ENCODE results near the gene DVL2.
A peak's percentile ranks its signal among the peaks of the same experiment; 100 is the strongest.

Gene DVL2

DNA sequence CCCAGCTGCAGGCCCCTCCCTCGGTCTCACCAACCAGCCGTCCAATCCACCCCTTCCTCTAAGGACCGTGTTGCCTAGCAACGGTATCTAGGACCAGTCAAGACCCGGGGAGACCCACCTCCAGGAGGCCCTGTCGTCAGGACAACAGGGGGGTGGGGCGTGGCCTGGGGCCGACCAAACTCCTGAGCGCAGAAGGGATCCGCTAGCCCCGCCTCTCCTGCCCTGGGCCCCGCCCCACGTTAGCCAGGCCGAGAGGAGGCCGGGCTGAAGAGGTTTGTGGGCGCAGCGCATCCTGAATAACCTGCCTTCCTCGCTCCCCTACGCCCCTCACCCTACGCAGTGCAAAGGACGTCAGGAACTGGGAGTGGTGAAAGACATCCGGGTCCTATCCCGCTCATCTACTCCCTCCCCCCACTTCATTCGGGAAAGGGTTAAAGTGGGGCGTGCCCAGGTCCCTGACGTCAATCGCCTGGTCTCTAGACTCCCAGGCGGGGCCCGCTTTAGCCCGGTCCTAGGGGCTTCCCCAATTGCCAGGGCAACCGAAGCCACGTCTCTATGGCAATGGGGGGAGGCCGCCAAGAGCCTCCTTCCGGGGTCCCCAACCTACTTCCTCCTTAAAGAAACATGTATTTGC, 29.4 kb downstream of the DVL2 start:
- TF ChIP-seq, protein P1, sequence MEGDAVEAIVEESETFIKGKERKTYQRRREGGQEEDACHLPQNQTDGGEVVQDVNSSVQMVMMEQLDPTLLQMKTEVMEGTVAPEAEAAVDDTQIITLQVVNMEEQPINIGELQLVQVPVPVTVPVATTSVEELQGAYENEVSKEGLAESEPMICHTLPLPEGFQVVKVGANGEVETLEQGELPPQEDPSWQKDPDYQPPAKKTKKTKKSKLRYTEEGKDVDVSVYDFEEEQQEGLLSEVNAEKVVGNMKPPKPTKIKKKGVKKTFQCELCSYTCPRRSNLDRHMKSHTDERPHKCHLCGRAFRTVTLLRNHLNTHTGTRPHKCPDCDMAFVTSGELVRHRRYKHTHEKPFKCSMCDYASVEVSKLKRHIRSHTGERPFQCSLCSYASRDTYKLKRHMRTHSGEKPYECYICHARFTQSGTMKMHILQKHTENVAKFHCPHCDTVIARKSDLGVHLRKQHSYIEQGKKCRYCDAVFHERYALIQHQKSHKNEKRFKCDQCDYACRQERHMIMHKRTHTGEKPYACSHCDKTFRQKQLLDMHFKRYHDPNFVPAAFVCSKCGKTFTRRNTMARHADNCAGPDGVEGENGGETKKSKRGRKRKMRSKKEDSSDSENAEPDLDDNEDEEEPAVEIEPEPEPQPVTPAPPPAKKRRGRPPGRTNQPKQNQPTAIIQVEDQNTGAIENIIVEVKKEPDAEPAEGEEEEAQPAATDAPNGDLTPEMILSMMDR (IDR thresholded peaks at IDR 0.05): no peak
- peak overlapping the region; percentile 76 for H3K4me3 ChIP-seq
- peak; percentile 91 for DNase-seq (ENCODE audit: low spot score)
- peak overlapping the region; percentile 57 to 70 for H3K27ac ChIP-seq

DNA sequence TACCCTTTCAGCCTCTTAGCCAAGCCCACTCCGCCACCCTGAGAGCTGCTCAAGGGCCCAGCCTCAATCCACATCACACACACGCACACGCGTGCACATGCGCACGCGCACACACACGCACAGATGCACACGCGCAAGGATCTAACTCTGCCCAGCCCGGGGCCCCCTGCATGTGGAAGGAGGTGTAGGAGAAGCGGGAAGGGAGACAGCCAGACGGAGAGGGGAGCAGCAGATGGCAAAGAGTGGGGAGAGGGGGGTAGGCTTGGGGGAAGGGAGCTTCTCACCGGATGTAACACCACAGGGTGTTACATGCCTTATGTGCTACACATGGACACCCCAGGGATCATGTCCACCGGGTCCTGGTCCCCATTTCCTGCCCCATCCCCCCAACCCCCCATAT, 30.0 kb downstream of the DVL2 start:
- Histone ChIP-seq H3K4me3 (peak overlapping the region; percentile 76), H3K27ac (peak overlapping the region; percentile 57 to 70)
- no peak for DNase-seq (ENCODE audit: low spot score)
- TF ChIP-seq, protein P1 (IDR thresholded peaks at IDR 0.05): no peak

DNA sequence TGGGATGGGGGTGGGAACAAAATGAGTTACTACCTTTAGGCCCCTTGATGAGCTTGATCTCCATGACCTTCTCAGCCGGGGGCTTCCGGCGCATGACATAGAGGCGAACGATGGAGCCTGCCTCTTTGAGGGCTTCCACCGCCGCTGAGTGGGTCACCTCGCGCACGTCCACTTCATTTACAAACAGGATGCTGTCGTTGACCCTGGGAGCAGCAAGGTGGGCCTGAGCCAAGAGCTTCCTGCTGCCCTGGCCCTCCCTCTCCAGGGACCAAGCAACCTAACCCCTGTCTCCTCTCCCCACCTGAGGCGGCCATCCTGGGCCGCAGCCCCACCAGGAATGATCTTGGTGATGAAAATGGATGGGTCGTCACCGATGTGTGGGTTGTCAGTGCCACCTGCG, 30.9 kb downstream of the DVL2 start:
- Histone ChIP-seq H3K27ac (no peak overlapping the region), H3K4me3 (no peak overlapping the region)
- no peak for DNase-seq (ENCODE audit: low spot score)
- TF ChIP-seq, protein P1 (IDR thresholded peaks at IDR 0.05): no peak

DNA sequence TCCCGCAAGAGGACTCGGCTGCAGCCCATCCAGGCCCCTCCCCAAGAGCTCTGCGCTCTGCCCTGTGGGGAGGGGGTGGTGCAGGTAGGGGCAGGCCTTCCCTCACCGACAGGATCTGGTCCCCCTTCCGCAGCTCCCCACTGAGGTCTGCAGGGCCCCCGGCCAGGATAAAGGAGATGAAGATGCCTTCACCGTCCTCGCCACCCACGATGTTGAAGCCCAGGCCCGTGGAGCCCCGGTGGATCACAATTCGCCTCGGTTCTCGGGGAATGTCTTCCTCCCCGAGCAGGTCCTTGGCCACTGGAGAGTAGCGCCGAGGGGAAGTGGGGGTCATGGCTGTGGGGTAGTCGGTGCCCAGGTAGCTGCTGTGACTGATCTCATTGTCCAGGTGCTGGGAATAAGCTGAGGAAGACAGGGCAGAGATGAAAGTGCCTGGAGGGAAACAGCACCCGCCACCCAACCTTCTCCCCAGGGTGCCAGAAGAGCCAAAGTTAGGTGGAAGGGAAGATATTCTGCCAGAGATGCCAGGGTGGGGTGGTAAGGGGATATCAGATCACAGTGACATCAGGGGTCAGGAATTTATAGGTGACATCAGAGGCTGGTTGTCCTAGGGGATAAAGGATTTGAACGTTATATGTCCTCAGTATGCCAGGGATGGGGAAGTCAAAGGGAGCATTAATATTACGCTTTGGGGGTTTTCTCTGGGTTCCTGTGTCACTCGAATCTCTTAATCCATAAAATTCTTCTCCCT, 37.5 kb downstream of the DVL2 start:
- TF ChIP-seq, protein P1 (IDR thresholded peaks at IDR 0.05): no peak
- H3K4me3 ChIP-seq: no peak overlapping the region
- no peak for DNase-seq (ENCODE audit: low spot score)

DNA sequence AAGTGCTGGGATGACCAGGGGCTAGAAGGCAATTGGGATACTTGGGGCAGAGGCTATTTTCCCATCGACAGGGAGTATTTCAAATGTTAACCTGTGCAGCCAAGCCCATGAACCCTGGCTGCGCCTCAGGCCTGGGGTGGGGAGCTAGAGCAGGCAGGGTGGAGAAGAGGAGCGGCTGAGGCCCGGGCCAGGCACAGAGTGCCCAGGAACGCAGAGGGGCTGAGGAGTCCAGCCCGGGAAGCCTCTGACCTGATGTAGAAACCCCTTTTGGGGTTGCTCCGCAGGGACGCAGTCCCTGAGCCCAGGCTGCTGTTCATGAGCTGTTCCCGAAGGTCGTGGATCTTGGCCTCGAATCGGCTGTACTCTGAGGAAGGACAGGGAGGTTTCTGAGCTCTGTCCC, 38.3 kb downstream of the DVL2 start:
- DNase-seq (ENCODE audit: low spot score): no peak
- H3K27ac ChIP-seq: no peak overlapping the region
- TF ChIP-seq, protein P1 (IDR thresholded peaks at IDR 0.05): no peak
- H3K4me3 ChIP-seq: no peak overlapping the region

More for the DNA sequence above, 37.5 kb downstream of the DVL2 start:
- H3K27ac ChIP-seq: no peak overlapping the region

DNA sequence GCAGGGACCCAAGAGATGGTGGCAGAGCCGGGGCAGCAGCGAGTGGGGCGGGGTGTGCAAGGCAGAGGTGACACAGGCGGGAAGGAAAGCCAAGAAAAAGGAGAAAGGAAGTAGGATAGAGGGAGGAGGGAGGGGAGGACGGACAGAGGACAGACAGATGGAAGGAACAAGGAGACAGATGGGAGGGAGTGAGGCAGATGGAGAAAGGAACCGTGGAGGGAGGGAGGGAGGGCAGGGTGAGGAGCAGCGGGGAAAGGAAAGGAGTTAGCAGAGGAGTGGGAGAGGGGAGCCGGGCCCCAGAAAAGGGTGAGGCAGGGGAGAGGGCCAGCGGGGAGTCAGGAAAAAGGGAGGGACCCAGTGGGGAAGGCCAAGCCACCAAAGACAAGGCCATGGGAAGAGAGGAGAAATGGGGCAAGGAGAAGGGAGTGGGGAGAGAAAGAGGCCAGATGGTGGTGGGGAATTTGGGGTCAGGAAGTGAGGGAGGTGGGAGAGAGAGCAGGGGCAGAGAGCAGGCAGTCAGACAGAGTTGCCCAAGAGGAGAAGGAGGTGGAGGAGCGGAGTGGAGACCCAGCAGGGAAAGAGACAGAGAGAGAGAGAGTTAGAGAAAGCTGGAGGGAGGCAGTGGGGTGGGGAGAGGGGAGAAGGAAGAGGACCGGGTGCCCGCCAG, 41.9 kb downstream of the DVL2 start:
- no peak overlapping the region for H3K27ac ChIP-seq
- no peak overlapping the region for H3K4me3 ChIP-seq
- TF ChIP-seq, protein P1 (IDR thresholded peaks at IDR 0.05): no peak
- DNase-seq (ENCODE audit: low spot score): no peak

Measured in coronary artery (tissue), 2 donors.